Cardiac septum (tissue), 1 donor: ENCODE results near the gene SCP2. TPM values are rescaled to one million over a fixed set of nuclear protein-coding genes. Genes with fewer than 3 reads are reported as not detected.

ENCODE experiments used
- DNase-seq: peaks from one replicate; pipeline ENCODE4 v3.0.0-alpha.2; 2020; ENCODE audit warnings: low spot score
- intact Hi-C: fragments of 100-400 bp; cut with DNase I; formaldehyde crosslinking; loops from one replicate; pipeline ENCODE4 v1.14.0; 2022
- total RNA-seq: library from RNA; stranded (reverse); fragmentation: NEBNext Ultra II Directional; extraction: Animal tissue kit (Norgen Biotek cat#: 25700); gene quantifications from one replicate; pipeline ENCODE4 v1.2.1, GENCODE V29; 2021
- donor health status: DM: no; HTN: no; CAD: no.

SCP2 gene
- total RNA-seq, 1 donor from 2014 or later = 124 TPM

GRCh38 chr1:53022179-53022578 lies 95.1 kb downstream of the SCP2 start:
- intact Hi-C loops = no loop called here
- no peak for DNase-seq

GRCh38 chr1:53023546-53023945 lies 96.5 kb downstream of the SCP2 start:
- intact Hi-C loops = no loop called here
- DNase-seq = no peak

- DNase-seq = no peak
- intact Hi-C loops = no loop called here
Measured at GRCh38 chr1:53024117-53024516, 97.0 kb downstream of the SCP2 start.

- intact Hi-C loops = loop anchor here (1.0 kb wide), 1 partner anchor 24 kb away; no protein-coding TSS in a partner anchor
- DNase-seq = no peak
Measured at GRCh38 chr1:53025034-53025768, 98.1 kb downstream of the SCP2 start.

GRCh38 chr1:53025769-53026112 lies 98.7 kb downstream of the SCP2 start:
- DNase-seq = no peak
- intact Hi-C loops = loop anchor here (1.0 kb wide), 1 partner anchor 24 kb away; no protein-coding TSS in a partner anchor

GRCh38 chr1:53026254-53026653 lies 99.2 kb downstream of the SCP2 start:
- intact Hi-C loops = no loop called here
- no peak for DNase-seq

- intact Hi-C loops = no loop called here
Measured at GRCh38 chr1:53031732-53032131, 104.7 kb downstream of the SCP2 start.

GRCh38 chr1:53037159-53037558 lies 110.1 kb downstream of the SCP2 start:
- DNase-seq = no peak
- intact Hi-C loops = no loop called here

More at GRCh38 chr1:53031732-53032131, 104.7 kb downstream of the SCP2 start:
- no peak for DNase-seq

- no peak for DNase-seq
Measured at GRCh38 chr1:53038566-53038965, 111.5 kb downstream of the SCP2 start.

GRCh38 chr1:53043271-53043670 lies 116.2 kb downstream of the SCP2 start:
- no peak for DNase-seq
- intact Hi-C loops = no loop called here

More at GRCh38 chr1:53038566-53038965, 111.5 kb downstream of the SCP2 start:
- intact Hi-C loops = no loop called here

- intact Hi-C loops = no loop called here
- DNase-seq = no peak
Measured at GRCh38 chr1:53044926-53045325, 117.8 kb downstream of the SCP2 start.

- DNase-seq = no peak
- intact Hi-C loops = loop anchor here (2.0 kb wide), 1 partner anchor 32 kb away; no protein-coding TSS in a partner anchor
Measured at GRCh38 chr1:53046930-53047329, 119.9 kb downstream of the SCP2 start.

GRCh38 chr1:53047737-53048736 lies 121.0 kb downstream of the SCP2 start:
- intact Hi-C loops = loop anchor here (2.0 kb wide), 1 partner anchor 33 kb away; no protein-coding TSS in a partner anchor
- DNase-seq = no peak

GRCh38 chr1:53048960-53049573 lies 122.0 kb downstream of the SCP2 start:
- no peak for DNase-seq
- intact Hi-C loops = loop anchor here (1.0 kb wide), 1 partner anchor 24 kb away; no protein-coding TSS in a partner anchor

GRCh38 chr1:53049574-53049967 lies 122.5 kb downstream of the SCP2 start:
- DNase-seq = no peak
- intact Hi-C loops = loop anchor here (1.0 kb wide), 1 partner anchor 24 kb away; no protein-coding TSS in a partner anchor

GRCh38 chr1:53050310-53050709 lies 123.2 kb downstream of the SCP2 start:
- intact Hi-C loops = no loop called here
- no peak for DNase-seq

GRCh38 chr1:53051676-53052075 lies 124.6 kb downstream of the SCP2 start:
- intact Hi-C loops = no loop called here
- no peak for DNase-seq

GRCh38 chr1:53057127-53057526 lies 130.1 kb downstream of the SCP2 start:
- intact Hi-C loops = no loop called here
- no peak for DNase-seq

- DNase-seq = no peak
- intact Hi-C loops = loop anchor here (5.0 kb wide), 1 partner anchor 62 kb away; no protein-coding TSS in a partner anchor
Measured at GRCh38 chr1:53060579-53060978, 133.5 kb downstream of the SCP2 start.
